ENCODE results near the gene NRG3.

DNA sequence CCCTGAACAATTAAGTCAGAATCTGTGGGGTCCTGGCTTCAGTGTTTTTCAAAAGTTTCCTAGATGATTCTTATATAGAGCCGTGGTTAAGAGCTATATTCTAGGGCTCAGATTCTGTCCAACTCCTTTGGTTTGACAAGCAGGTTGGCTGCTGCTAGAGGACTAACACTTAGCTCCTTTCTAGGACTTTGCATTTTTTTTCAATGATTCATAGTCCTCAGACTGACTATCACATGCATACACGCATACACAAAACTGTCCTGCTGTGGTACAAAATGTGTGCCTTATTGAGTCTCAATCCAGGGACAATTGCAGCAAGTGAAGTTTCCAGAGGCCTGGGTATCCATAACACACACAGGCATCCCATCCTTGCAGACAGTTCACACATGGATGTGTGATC, 392.0 kb downstream of the NRG3 start:
- TF ChIP-seq, protein P1, sequence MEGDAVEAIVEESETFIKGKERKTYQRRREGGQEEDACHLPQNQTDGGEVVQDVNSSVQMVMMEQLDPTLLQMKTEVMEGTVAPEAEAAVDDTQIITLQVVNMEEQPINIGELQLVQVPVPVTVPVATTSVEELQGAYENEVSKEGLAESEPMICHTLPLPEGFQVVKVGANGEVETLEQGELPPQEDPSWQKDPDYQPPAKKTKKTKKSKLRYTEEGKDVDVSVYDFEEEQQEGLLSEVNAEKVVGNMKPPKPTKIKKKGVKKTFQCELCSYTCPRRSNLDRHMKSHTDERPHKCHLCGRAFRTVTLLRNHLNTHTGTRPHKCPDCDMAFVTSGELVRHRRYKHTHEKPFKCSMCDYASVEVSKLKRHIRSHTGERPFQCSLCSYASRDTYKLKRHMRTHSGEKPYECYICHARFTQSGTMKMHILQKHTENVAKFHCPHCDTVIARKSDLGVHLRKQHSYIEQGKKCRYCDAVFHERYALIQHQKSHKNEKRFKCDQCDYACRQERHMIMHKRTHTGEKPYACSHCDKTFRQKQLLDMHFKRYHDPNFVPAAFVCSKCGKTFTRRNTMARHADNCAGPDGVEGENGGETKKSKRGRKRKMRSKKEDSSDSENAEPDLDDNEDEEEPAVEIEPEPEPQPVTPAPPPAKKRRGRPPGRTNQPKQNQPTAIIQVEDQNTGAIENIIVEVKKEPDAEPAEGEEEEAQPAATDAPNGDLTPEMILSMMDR (IDR thresholded peaks at IDR 0.05; ENCODE audit: insufficient read depth, low read length), result no peak
- TF ChIP-seq POLR2AphosphoS5 (IDR thresholded peaks at IDR 0.05; ENCODE audit: low read depth), result no peak
- no peak for TF ChIP-seq GABPA (IDR thresholded peaks at IDR 0.05; ENCODE audit: low read depth)
- no peak for TF ChIP-seq REST (IDR thresholded peaks at IDR 0.05; ENCODE audit: insufficient replicate concordance, low read depth)
